PFSK-1 (cell line): Measurements from ENCODE around the gene USP48.

Source experiments
- SIN3A ChIP-seq: IDR thresholded peaks from 2 replicates; pipeline ENCODE4 v1.6.1; 2012; ENCODE audit warnings: mild to moderate bottlenecking, low read length, moderate library complexity, borderline replicate concordance; ENCODE audit not compliant: insufficient read depth
- TAF1 ChIP-seq: IDR thresholded peaks from 2 replicates; pipeline ENCODE4 v1.6.1; 2012; ENCODE audit warnings: low read length, control low read depth, borderline replicate concordance; ENCODE audit not compliant: insufficient read depth

- TF ChIP-seq SIN3A (no peak), TAF1 (no peak)
These were observed 111.7 kb downstream of the USP48 start for GRCh38 chr1:21670956-21671902.
